CD4-positive, alpha-beta T cell treated with Interferon gamma for 1 hour (primary cell): ENCODE data around the gene KIF16B.
"Not testable (repeated sequence)": the region's sequence is repeated elsewhere in the genome, so short reads cannot be mapped to it uniquely, and the experiment has no call there.

ENCODE experiments used
- DNase-seq: peaks from one replicate; pipeline ENCODE4 v3.0.0-alpha.2; 2020

Gene KIF16B

GRCh38 chr20:16472045-16472872 is 101.0 kb downstream of the KIF16B start:
- DNase-seq: no peak

GRCh38 chr20:16469395-16469905 is 103.8 kb downstream of the KIF16B start:
- no peak for DNase-seq

- DNase-seq: no peak
Measured at GRCh38 chr20:16462711-16463110, 110.5 kb downstream of the KIF16B start.

GRCh38 chr20:16459019-16459700 is 114.1 kb downstream of the KIF16B start:
- DNase-seq: no peak

GRCh38 chr20:16457514-16457913 is 115.7 kb downstream of the KIF16B start:
- DNase-seq: no peak

GRCh38 chr20:16455324-16455723 is 117.9 kb downstream of the KIF16B start:
- no peak for DNase-seq

- no peak for DNase-seq
Measured at GRCh38 chr20:16451982-16452381, 121.3 kb downstream of the KIF16B start.

- no peak for DNase-seq
Measured at GRCh38 chr20:16451001-16451400, 122.2 kb downstream of the KIF16B start.

GRCh38 chr20:16446991-16447390 is 126.3 kb downstream of the KIF16B start:
- DNase-seq: no peak

GRCh38 chr20:16446246-16446645 is 127.0 kb downstream of the KIF16B start:
- no peak for DNase-seq

- DNase-seq: no peak
Measured at GRCh38 chr20:16445482-16445881, 127.8 kb downstream of the KIF16B start.

- DNase-seq: no peak
Measured at GRCh38 chr20:16444057-16444777, 129.0 kb downstream of the KIF16B start.

GRCh38 chr20:16441546-16442164 is 131.6 kb downstream of the KIF16B start:
- no peak for DNase-seq

- no peak for DNase-seq
Measured at GRCh38 chr20:16440686-16441085, 132.6 kb downstream of the KIF16B start.

- not testable (repeated sequence) for DNase-seq
Measured at GRCh38 chr20:16439540-16439939, 133.7 kb downstream of the KIF16B start.

GRCh38 chr20:16438100-16438499 is 135.1 kb downstream of the KIF16B start:
- DNase-seq: no peak

- no peak for DNase-seq
Measured at GRCh38 chr20:16437387-16437996, 135.8 kb downstream of the KIF16B start.

- DNase-seq: peak; percentile 1
Measured at GRCh38 chr20:16434062-16434664, 139.1 kb downstream of the KIF16B start.

- DNase-seq: no peak
Measured at GRCh38 chr20:16433293-16433580, 140.0 kb downstream of the KIF16B start.

- DNase-seq: no peak
Measured at GRCh38 chr20:16432466-16433292, 140.6 kb downstream of the KIF16B start.

- DNase-seq: no peak
Measured at GRCh38 chr20:16428112-16428511, 145.1 kb downstream of the KIF16B start.
